ENCODE measurements around the gene ATAD3B. TPM values are rescaled to one million over a fixed set of nuclear protein-coding genes. Genes with fewer than 3 reads are reported as not detected.

Gene ATAD3B
- polyA plus RNA-seq, 2 of the 4 experiments (the other 2 are of a cell fraction) = 0.21 to 0.99 TPM

- no peak for TF ChIP-seq POLR2AphosphoS2 (conservative IDR thresholded peaks at IDR 0.05; ENCODE audit: low read length)
- H3K4me1 ChIP-seq = no peaks in the 10 kb centered on the region
- ChIA-PET POLR2A (no interaction called here), CTCF (no interaction called here)
- no peak overlapping the region for H3K4me2 ChIP-seq
- no peak for FAIRE-seq
- 100% methylated on average over 4 of the region's 31 CpGs for WGBS (ENCODE audit: missing lambda C conversion rate)
- DNase-seq (ENCODE audit: low read depth in 1 of 2, low spot score in 1 of 2) = no peak
- peak; percentile 17 to 24; a peak in 2 of 6 replicates for ATAC-seq
- H3K9me3 ChIP-seq = no peaks in the 10 kb centered on the region; the same call in 2 of the 3 replicates
- H3K4me3 ChIP-seq = no peak overlapping the region
- H3K27ac ChIP-seq = no peak overlapping the region
These were observed 63.0 kb downstream of the ATAD3B start for GRCh38 chr1:1534401-1535154.

- TF ChIP-seq ATOH8 (CRISPR knock-in tag; IDR thresholded peaks at IDR 0.05; ENCODE audit: low read depth) = no peak
- TF ChIP-seq KDM1A (IDR thresholded peaks at IDR 0.05; ENCODE audit: low read depth) = no peak
- TF ChIP-seq MAZ (IDR thresholded peaks at IDR 0.05; ENCODE audit: borderline replicate concordance, low read depth, low read length) = no peak
- 95% methylated on average over 24 of the region's 66 CpGs for WGBS (ENCODE audit: missing lambda C conversion rate)
- no peak for DNase-seq (ENCODE audit: low read depth in 1 of 2, low spot score in 1 of 2)
- H3K9me3 ChIP-seq = no peaks in the 10 kb centered on the region; the same call in 2 of the 3 replicates
- no peak for FAIRE-seq
- no peak overlapping the region for H3K27ac ChIP-seq
- ATAC-seq = peak in 1 of 2 experiments; percentile 4; a peak in 3 of 6 replicates
- no peak overlapping the region for H3K4me3 ChIP-seq
- H3K4me1 ChIP-seq = no peaks in the 10 kb centered on the region
- ChIA-PET POLR2A (no interaction called here), CTCF (no interaction called here)
- no peak overlapping the region for H3K4me2 ChIP-seq
These were observed 63.8 kb downstream of the ATAD3B start for GRCh38 chr1:1535201-1536018.

GRCh38 chr1:1536019-1536937 is 64.7 kb downstream of the ATAD3B start:
- Histone ChIP-seq H3K27ac (no peak overlapping the region), H3K9me3 (no peaks in the 10 kb centered on the region; the same call in 2 of the 3 replicates), H3K4me1 (no peaks in the 10 kb centered on the region), H3K4me2 (no peak overlapping the region), H3K4me3 (no peak overlapping the region)
- POLR2A ChIA-PET = no interaction called here
- DNase-seq (ENCODE audit: low read depth in 1 of 2, low spot score in 1 of 2) (no peak), FAIRE-seq (no peak), ATAC-seq (peak; percentile 19 to 32; a peak in 4 of 6 replicates)
- CTCF ChIA-PET = interaction anchor here (0.8 kb wide), 1 partner anchor 11 kb away, joined by 3 read pairs; no protein-coding TSS in a partner anchor
- no peak for TF ChIP-seq ATOH8 (CRISPR knock-in tag; IDR thresholded peaks at IDR 0.05; ENCODE audit: low read depth)
- TF ChIP-seq USF2 (IDR thresholded peaks at IDR 0.05) = no peak
- no peak for TF ChIP-seq PBX3 (IDR thresholded peaks at IDR 0.05)
- no peak for TF ChIP-seq HEYL (CRISPR knock-in tag; IDR thresholded peaks at IDR 0.05)
- 90% methylated on average over 29 of the region's 48 CpGs for WGBS (ENCODE audit: missing lambda C conversion rate)

- 100% methylated on average over 2 of the region's 15 CpGs for WGBS (ENCODE audit: missing lambda C conversion rate)
- no peaks in the 10 kb centered on the region; the same call in 2 of the 3 replicates for H3K9me3 ChIP-seq
- no peak overlapping the region for H3K4me3 ChIP-seq
- FAIRE-seq = no peak
- no peaks in the 10 kb centered on the region for H3K4me1 ChIP-seq
- no peak for DNase-seq (ENCODE audit: low read depth in 1 of 2, low spot score in 1 of 2)
- POLR2A ChIA-PET = no interaction called here
- CTCF ChIA-PET = interaction anchor here (0.8 kb wide), 1 partner anchor 10 kb away, joined by 3 read pairs; no protein-coding TSS in a partner anchor
- ATAC-seq = no peak
- TF ChIP-seq RCOR1 (IDR thresholded peaks at IDR 0.05; ENCODE audit: low read depth, low read length) (no peak), ZSCAN20 (CRISPR knock-in tag; IDR thresholded peaks at IDR 0.05) (no peak), JUNB (IDR thresholded peaks at IDR 0.05) (no peak), NFE2L2 (conservative IDR thresholded peaks at IDR 0.05; ENCODE audit: low read length) (no peak), ZFP36 (IDR thresholded peaks at IDR 0.05; ENCODE audit: borderline replicate concordance, partially characterized antibody) (no peak), RARB (CRISPR knock-in tag; IDR thresholded peaks at IDR 0.05) (no peak), FOXS1 (CRISPR knock-in tag; IDR thresholded peaks at IDR 0.05) (no peak)
- H3K27ac ChIP-seq = no peak overlapping the region
- H3K4me2 ChIP-seq = no peak overlapping the region
These were observed 65.5 kb downstream of the ATAD3B start for GRCh38 chr1:1536938-1537546.
